ENCODE results near the gene GYS1. TPM values are rescaled to one million over a fixed set of nuclear protein-coding genes. Genes with fewer than 3 reads are reported as not detected.

GYS1 gene
- total RNA-seq, 6 experiments from 2014 or later = 4.7 to 12.5 (median 8.9) TPM

GRCh38 chr19:48946463-48947257, 46.4 kb downstream of the GYS1 start:
- DNase-seq (no peak), ATAC-seq (no peak)
- TF ChIP-seq CTCF (IDR thresholded peaks at IDR 0.05) = no peak
- TF ChIP-seq POLR2A (IDR thresholded peaks at IDR 0.05) = no peak
- no peak overlapping the region for H3K4me3 ChIP-seq
- no peaks in the 10 kb centered on the region for H3K4me1 ChIP-seq
- WGBS (ENCODE audit: insufficient coverage, low coverage, low lambda C conversion rate, missing lambda C conversion rate) = 90% methylated on average over 2 of the region's 9 CpGs
- intact Hi-C loops (cut with DNase I) = no loop called here
- H3K9me3 ChIP-seq = no peaks in the 10 kb centered on the region
- H3K27me3 ChIP-seq = no peaks in the 10 kb centered on the region
- H3K27ac ChIP-seq = no peak overlapping the region
- no peaks in the 10 kb centered on the region for H3K36me3 ChIP-seq

GRCh38 chr19:48945817-48946216, 47.3 kb downstream of the GYS1 start:
- intact Hi-C loops (cut with DNase I) = no loop called here
- no peak for ATAC-seq
- no peak for TF ChIP-seq CTCF (IDR thresholded peaks at IDR 0.05)
- no peak for TF ChIP-seq POLR2A (IDR thresholded peaks at IDR 0.05)

GRCh38 chr19:48945415-48945814, 47.7 kb downstream of the GYS1 start:
- Histone ChIP-seq H3K4me3 (no peak overlapping the region), H3K4me1 (no peaks in the 10 kb centered on the region), H3K36me3 (no peaks in the 10 kb centered on the region), H3K9me3 (no peaks in the 10 kb centered on the region), H3K27me3 (no peaks in the 10 kb centered on the region), H3K27ac (no peak overlapping the region)
- TF ChIP-seq CTCF (IDR thresholded peaks at IDR 0.05) (no peak), POLR2A (IDR thresholded peaks at IDR 0.05) (no peak)
- ATAC-seq = no peak
- intact Hi-C loops (cut with DNase I) = no loop called here
- DNase-seq = no peak
- 63% methylated on average over 4 of the region's 5 CpGs for WGBS (ENCODE audit: insufficient coverage, low coverage, low lambda C conversion rate, missing lambda C conversion rate)

More at GRCh38 chr19:48945817-48946216, 47.3 kb downstream of the GYS1 start:
- no peaks in the 10 kb centered on the region for H3K36me3 ChIP-seq
- H3K9me3 ChIP-seq = no peaks in the 10 kb centered on the region
- no peak for DNase-seq
- H3K4me3 ChIP-seq = no peak overlapping the region
- no peaks in the 10 kb centered on the region for H3K27me3 ChIP-seq
- no peak overlapping the region for H3K27ac ChIP-seq
- no peaks in the 10 kb centered on the region for H3K4me1 ChIP-seq
- 83% methylated on average over 1 of the region's 2 CpGs for WGBS (ENCODE audit: insufficient coverage, low coverage, low lambda C conversion rate, missing lambda C conversion rate)

GRCh38 chr19:48943081-48943480, 50.0 kb downstream of the GYS1 start:
- TF ChIP-seq CTCF (IDR thresholded peaks at IDR 0.05) (no peak), POLR2A (IDR thresholded peaks at IDR 0.05) (no peak)
- Histone ChIP-seq H3K27ac (no peak overlapping the region), H3K36me3 (no peaks in the 10 kb centered on the region), H3K27me3 (no peaks in the 10 kb centered on the region), H3K4me1 (no peaks in the 10 kb centered on the region), H3K4me3 (no peak overlapping the region), H3K9me3 (no peaks in the 10 kb centered on the region)
- 73% methylated on average over 6 of the region's 6 CpGs for WGBS (ENCODE audit: insufficient coverage, low coverage, low lambda C conversion rate, missing lambda C conversion rate)
- DNase-seq (no peak), ATAC-seq (peak in 1 of 4 donors; percentile 38)
- intact Hi-C loops (cut with DNase I) = no loop called here
